HepG2 (cell line): ENCODE data around the gene GPBAR1. TPM values are rescaled to one million over a fixed set of nuclear protein-coding genes. Genes with fewer than 3 reads are reported as not detected.
A peak's percentile ranks its signal among the peaks of the same experiment; 100 is the strongest.

Experiments used
- BORCS8-MEF2B ChIP-seq: sonication (generic); formaldehyde crosslinking; IDR thresholded peaks from 2 replicates; pipeline ENCODE4 v1.8.0; 2022; ENCODE audit warnings: mild to moderate bottlenecking, missing genetic modification reagents
- CBX5 ChIP-seq: sonication (generic); formaldehyde crosslinking; IDR thresholded peaks from 2 replicates; pipeline ENCODE4 v1.4.0; 2020; ENCODE audit warnings: missing genetic modification reagents, borderline replicate concordance
- HCFC1 ChIP-seq: fragments of 150-350 bp; IDR thresholded peaks from 2 replicates; pipeline ENCODE4 v1.6.1; 2014; ENCODE audit warnings: low read depth, low read length
- HDAC2 ChIP-seq: sonication (generic); formaldehyde crosslinking; IDR thresholded peaks from 2 replicates; pipeline ENCODE4 v1.4.0; 2020; ENCODE audit warnings: missing genetic modification reagents
- HOXA3 ChIP-seq: sonication (generic); formaldehyde crosslinking; IDR thresholded peaks from 2 replicates; pipeline ENCODE4 v1.5.0; 2020; ENCODE audit warnings: missing genetic modification reagents
- KDM3A ChIP-seq: IDR thresholded peaks from 2 replicates; pipeline ENCODE4 v1.6.1; 2018; ENCODE audit warnings: low read depth, missing compliant biosample characterization
- MED13 ChIP-seq: sonication (generic); formaldehyde crosslinking; IDR thresholded peaks from 2 replicates; pipeline ENCODE4 v1.5.0; 2020; ENCODE audit warnings: missing genetic modification reagents
- MTA1 ChIP-seq: sonication (generic); formaldehyde crosslinking; IDR thresholded peaks from 2 replicates; pipeline ENCODE4 v1.4.0; 2020; ENCODE audit warnings: missing genetic modification reagents, mild to moderate bottlenecking, borderline replicate concordance
- NKX3-1 ChIP-seq: sonication (generic); formaldehyde crosslinking; IDR thresholded peaks from 2 replicates; pipeline ENCODE4 v1.5.0; 2020; ENCODE audit warnings: missing genetic modification reagents
- RXRA ChIP-seq: sonication (generic); formaldehyde crosslinking; IDR thresholded peaks from 2 replicates; pipeline ENCODE4 v1.5.1; 2020; ENCODE audit warnings: missing genetic modification reagents
- SIN3B ChIP-seq: fragments of 150-350 bp; IDR thresholded peaks from 2 replicates; pipeline ENCODE4 v1.6.1; 2014; ENCODE audit warnings: low read length
- ZFYVE20 ChIP-seq: sonication (generic); formaldehyde crosslinking; IDR thresholded peaks from 2 replicates; pipeline ENCODE4 v1.8.0; 2023; ENCODE audit warnings: low read depth, mild to moderate bottlenecking, moderate library complexity, missing genetic modification reagents, borderline replicate concordance
- ZNF350 ChIP-seq: sonication (generic); formaldehyde crosslinking; IDR thresholded peaks from 2 replicates; pipeline ENCODE4 v1.4.0; 2020; ENCODE audit warnings: mild to moderate bottlenecking, low read depth, missing genetic modification reagents, borderline replicate concordance
- ZNF546 ChIP-seq: sonication (generic); formaldehyde crosslinking; conservative IDR thresholded peaks from 2 replicates; pipeline ENCODE4 v1.8.1; 2023; ENCODE audit warnings: mild to moderate bottlenecking, missing genetic modification reagents
- ZNF619 ChIP-seq: sonication (generic); formaldehyde crosslinking; IDR thresholded peaks from 2 replicates; pipeline ENCODE4 v1.4.0; 2020; ENCODE audit warnings: mild to moderate bottlenecking, missing genetic modification reagents
- polyA plus RNA-seq, 8 experiments: library from polyadenylated mRNA; depleted of rRNA in 3 of 8; stranded (reverse) in 7 of 8; unstranded in 1 of 8; fragments of >200 nt; fragmentation: Illumina TruSeq in 4 of 8; extraction: Trizol in 4 of 8; gene quantifications; 2 replicates each; pipeline versions ENCODE4 v1.2.1 to v1.2.3, GENCODE V29; 2011 to 2016; ENCODE audit warnings: low read depth in 4 of 8, missing spikeins in 1 of 8, mixed read lengths in 1 of 8; ENCODE audit not compliant: insufficient read depth in 1 of 8
- total RNA-seq, 5 experiments: library from RNA; depleted of rRNA; stranded (reverse); fragments of >200 nt; fragmentation: Illumina TruSeq; extraction: Trizol; gene quantifications; 2 replicates each; pipeline ENCODE4 v1.2.3, GENCODE V29; 2016; ENCODE audit warnings: low read depth in 1 of 5
- TF ChIP-seq, protein P1 (sequence below): sonication (generic); formaldehyde crosslinking; IDR thresholded peaks from 2 replicates; pipeline ENCODE4 v1.4.0; 2020; ENCODE audit warnings: missing genetic modification reagents, mild to moderate bottlenecking, borderline replicate concordance
- TF ChIP-seq, protein P2 (sequence below): sonication (generic); formaldehyde crosslinking; IDR thresholded peaks from 2 replicates; pipeline ENCODE4 v1.4.0; 2020; ENCODE audit warnings: missing genetic modification reagents
- TF ChIP-seq, protein P3 (sequence below): sonication (generic); formaldehyde crosslinking; IDR thresholded peaks from 2 replicates; pipeline ENCODE4 v1.4.0; 2020; ENCODE audit warnings: missing genetic modification reagents

GPBAR1 gene
- total and polyA plus RNA-seq, 2 of the 13 experiments (the other 11 are each of a cell fraction or from before 2014, with no cell fraction given) = 0.05 to 0.09 TPM

DNA sequence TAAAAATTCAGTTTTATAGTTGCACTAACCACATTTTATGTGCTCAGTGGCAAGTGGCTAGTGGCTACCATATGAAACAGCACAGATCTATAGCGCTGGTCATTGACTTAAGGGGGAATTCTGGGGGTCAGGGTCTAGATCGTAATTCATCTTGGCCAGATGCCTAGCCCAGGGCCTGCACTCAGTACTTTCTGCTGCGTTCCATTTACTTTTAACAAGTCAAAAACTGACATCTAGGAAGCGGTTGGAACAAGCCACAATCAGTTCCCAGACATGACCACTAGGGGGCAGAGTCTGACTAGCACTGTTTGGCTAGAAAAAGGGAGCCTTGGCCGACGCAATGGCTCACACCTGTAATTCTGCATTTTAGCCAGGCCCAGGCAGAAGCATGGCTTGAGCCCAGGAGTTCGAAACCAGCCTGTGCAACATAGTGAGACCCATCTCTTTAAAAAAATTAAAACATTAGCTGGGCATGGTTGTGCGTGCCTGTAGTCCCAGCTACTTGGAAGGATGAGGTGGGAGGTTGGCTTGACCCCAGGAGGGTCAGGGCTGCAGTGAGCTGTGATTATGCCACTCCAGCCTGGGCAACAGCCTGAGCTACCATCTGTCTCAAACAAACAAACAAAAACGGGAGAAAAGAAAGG lies 40.5 kb downstream of the GPBAR1 start (continued):
- TF ChIP-seq NKX3-1 (CRISPR knock-in tag) (no peak), HDAC2 (peak; percentile 67; the same call in 1 of the 2 replicates), ZNF350 (CRISPR knock-in tag) (peak; percentile 65), KDM3A (peak; percentile 94), SIN3B (no peak), MTA1 (CRISPR knock-in tag) (no peak), CBX5 (peak; percentile 97), MED13 (CRISPR knock-in tag) (no peak), ZNF619 (CRISPR knock-in tag) (peak; percentile 87), RXRA (CRISPR knock-in tag) (peak; percentile 43; the same call in 1 of the 2 replicates), BORCS8-MEF2B (CRISPR knock-in tag) (no peak), ZNF546 (CRISPR knock-in tag) (no peak), HOXA3 (CRISPR knock-in tag) (peak; percentile 70; the same call in 1 of the 2 replicates), HCFC1 (no peak), ZFYVE20 (CRISPR knock-in tag) (no peak)
- TF ChIP-seq, protein P1, sequence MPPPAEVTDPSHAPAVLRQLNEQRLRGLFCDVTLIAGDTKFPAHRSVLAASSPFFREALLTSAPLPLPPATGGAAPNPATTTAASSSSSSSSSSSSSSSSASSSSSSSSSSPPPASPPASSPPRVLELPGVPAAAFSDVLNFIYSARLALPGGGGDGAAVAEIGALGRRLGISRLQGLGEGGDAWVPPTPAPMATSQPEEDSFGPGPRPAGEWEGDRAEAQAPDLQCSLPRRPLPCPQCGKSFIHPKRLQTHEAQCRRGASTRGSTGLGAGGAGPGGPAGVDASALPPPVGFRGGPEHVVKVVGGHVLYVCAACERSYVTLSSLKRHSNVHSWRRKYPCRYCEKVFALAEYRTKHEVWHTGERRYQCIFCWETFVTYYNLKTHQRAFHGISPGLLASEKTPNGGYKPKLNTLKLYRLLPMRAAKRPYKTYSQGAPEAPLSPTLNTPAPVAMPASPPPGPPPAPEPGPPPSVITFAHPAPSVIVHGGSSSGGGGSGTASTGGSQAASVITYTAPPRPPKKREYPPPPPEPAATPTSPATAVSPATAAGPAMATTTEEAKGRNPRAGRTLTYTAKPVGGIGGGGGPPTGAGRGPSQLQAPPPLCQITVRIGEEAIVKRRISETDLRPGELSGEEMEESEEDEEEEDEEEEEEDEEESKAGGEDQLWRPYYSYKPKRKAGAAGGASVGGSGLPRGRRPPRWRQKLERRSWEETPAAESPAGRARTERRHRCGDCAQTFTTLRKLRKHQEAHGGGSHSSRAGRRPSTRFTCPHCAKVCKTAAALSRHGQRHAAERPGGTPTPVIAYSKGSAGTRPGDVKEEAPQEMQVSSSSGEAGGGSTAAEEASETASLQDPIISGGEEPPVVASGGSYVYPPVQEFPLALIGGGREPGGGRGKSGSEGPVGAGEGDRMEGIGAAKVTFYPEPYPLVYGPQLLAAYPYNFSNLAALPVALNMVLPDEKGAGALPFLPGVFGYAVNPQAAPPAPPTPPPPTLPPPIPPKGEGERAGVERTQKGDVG (CRISPR knock-in tag) = 0 out of 2 replicates have a peak, but pooled peaks have one; percentile 45
- TF ChIP-seq, protein P2, sequence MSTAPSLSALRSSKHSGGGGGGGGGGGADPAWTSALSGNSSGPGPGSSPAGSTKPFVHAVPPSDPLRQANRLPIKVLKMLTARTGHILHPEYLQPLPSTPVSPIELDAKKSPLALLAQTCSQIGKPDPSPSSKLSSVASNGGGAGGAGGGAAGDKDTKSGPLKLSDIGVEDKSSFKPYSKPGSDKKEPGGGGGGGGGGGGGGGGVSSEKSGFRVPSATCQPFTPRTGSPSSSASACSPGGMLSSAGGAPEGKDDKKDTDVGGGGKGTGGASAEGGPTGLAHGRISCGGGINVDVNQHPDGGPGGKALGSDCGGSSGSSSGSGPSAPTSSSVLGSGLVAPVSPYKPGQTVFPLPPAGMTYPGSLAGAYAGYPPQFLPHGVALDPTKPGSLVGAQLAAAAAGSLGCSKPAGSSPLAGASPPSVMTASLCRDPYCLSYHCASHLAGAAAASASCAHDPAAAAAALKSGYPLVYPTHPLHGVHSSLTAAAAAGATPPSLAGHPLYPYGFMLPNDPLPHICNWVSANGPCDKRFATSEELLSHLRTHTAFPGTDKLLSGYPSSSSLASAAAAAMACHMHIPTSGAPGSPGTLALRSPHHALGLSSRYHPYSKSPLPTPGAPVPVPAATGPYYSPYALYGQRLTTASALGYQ (CRISPR knock-in tag) = peak; percentile 51; the same call in 1 of the 2 replicates
- TF ChIP-seq, protein P3, sequence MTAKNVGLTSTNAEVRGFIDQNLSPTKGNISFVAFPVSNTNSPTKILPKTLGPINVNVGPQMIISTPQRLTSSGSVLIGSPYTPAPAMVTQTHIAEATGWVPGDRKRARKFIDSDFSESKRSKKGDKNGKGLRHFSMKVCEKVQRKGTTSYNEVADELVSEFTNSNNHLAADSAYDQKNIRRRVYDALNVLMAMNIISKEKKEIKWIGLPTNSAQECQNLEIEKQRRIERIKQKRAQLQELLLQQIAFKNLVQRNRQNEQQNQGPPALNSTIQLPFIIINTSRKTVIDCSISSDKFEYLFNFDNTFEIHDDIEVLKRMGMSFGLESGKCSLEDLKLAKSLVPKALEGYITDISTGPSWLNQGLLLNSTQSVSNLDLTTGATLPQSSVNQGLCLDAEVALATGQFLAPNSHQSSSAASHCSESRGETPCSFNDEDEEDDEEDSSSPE = no peak
